GM19324 (cell line): Measurements from ENCODE around the gene VWF.

Experiments used
- ATAC-seq: cut with Tn5 transposase; IDR thresholded peaks from one replicate; pipeline ENCODE4 v1.9.1; 2021; ENCODE audit warnings: mild to moderate bottlenecking, moderate library complexity; ENCODE audit not compliant: unreplicated experiment, low FRiP score

VWF gene

GRCh38 chr12:6062757-6063735, 61.4 kb downstream of the VWF start:
- no peak for ATAC-seq

GRCh38 chr12:6062395-6062756, 62.1 kb downstream of the VWF start:
- no peak for ATAC-seq

GRCh38 chr12:6061660-6062059, 62.8 kb downstream of the VWF start:
- no peak for ATAC-seq

GRCh38 chr12:6059860-6060565, 64.5 kb downstream of the VWF start:
- ATAC-seq = no peak

- ATAC-seq = no peak
Observed at GRCh38 chr12:6059221-6059620, 65.2 kb downstream of the VWF start.

GRCh38 chr12:6058481-6059161, 65.8 kb downstream of the VWF start:
- ATAC-seq = no peak

GRCh38 chr12:6057700-6058099, 66.8 kb downstream of the VWF start:
- ATAC-seq = no peak

GRCh38 chr12:6056406-6057240, 67.8 kb downstream of the VWF start:
- ATAC-seq = no peak

GRCh38 chr12:6053541-6053940, 70.9 kb downstream of the VWF start:
- ATAC-seq = no peak

GRCh38 chr12:6052940-6053329, 71.5 kb downstream of the VWF start:
- no peak for ATAC-seq

- ATAC-seq = no peak
Observed at GRCh38 chr12:6052206-6052939, 72.1 kb downstream of the VWF start.

GRCh38 chr12:6049992-6050391, 74.5 kb downstream of the VWF start:
- no peak for ATAC-seq

GRCh38 chr12:6049587-6049986, 74.9 kb downstream of the VWF start:
- no peak for ATAC-seq

GRCh38 chr12:6047249-6048237, 76.9 kb downstream of the VWF start:
- no peak for ATAC-seq

- no peak for ATAC-seq
Observed at GRCh38 chr12:6046511-6047180, 77.8 kb downstream of the VWF start.

GRCh38 chr12:6045438-6045837, 79.0 kb downstream of the VWF start:
- no peak for ATAC-seq

- ATAC-seq = no peak
Observed at GRCh38 chr12:6044082-6044481, 80.4 kb downstream of the VWF start.

GRCh38 chr12:6042446-6042845, 82.0 kb downstream of the VWF start:
- no peak for ATAC-seq
